ENCODE measurements around the gene SZT2.

SZT2 gene

GRCh38 chr1:43426221-43426620 lies 36.5 kb downstream of the SZT2 start:
- DNase-seq: no peak

- DNase-seq: no peak
Measured at GRCh38 chr1:43427524-43427923, 37.8 kb downstream of the SZT2 start.

- DNase-seq: no peak
Measured at GRCh38 chr1:43427941-43428340, 38.2 kb downstream of the SZT2 start.

GRCh38 chr1:43430831-43431230 lies 41.1 kb downstream of the SZT2 start:
- no peak for DNase-seq

- DNase-seq: no peak
Measured at GRCh38 chr1:43431676-43432075, 42.0 kb downstream of the SZT2 start.

GRCh38 chr1:43432171-43432860 lies 42.6 kb downstream of the SZT2 start:
- no peak for DNase-seq

- DNase-seq: no peak
Measured at GRCh38 chr1:43432907-43433306, 43.2 kb downstream of the SZT2 start.

GRCh38 chr1:43434256-43434655 lies 44.6 kb downstream of the SZT2 start:
- DNase-seq: no peak

GRCh38 chr1:43435146-43436145 lies 45.7 kb downstream of the SZT2 start:
- peak; percentile 57 for DNase-seq

GRCh38 chr1:43436371-43436770 lies 46.7 kb downstream of the SZT2 start:
- DNase-seq: peak; percentile 26

- no peak for DNase-seq
Measured at GRCh38 chr1:43437031-43437973, 47.6 kb downstream of the SZT2 start.

- no peak for DNase-seq
Measured at GRCh38 chr1:43438006-43438405, 48.3 kb downstream of the SZT2 start.

- no peak for DNase-seq
Measured at GRCh38 chr1:43438576-43438952, 48.9 kb downstream of the SZT2 start.

- no peak for DNase-seq
Measured at GRCh38 chr1:43438953-43439581, 49.4 kb downstream of the SZT2 start.

- DNase-seq: no peak
Measured at GRCh38 chr1:43439781-43440180, 50.1 kb downstream of the SZT2 start.

- DNase-seq: no peak
Measured at GRCh38 chr1:43440358-43440757, 50.7 kb downstream of the SZT2 start.

- no peak for DNase-seq
Measured at GRCh38 chr1:43441166-43441893, 51.6 kb downstream of the SZT2 start.

- no peak for DNase-seq
Measured at GRCh38 chr1:43441894-43442637, 52.4 kb downstream of the SZT2 start.

- DNase-seq: no peak
Measured at GRCh38 chr1:43442756-43443155, 53.1 kb downstream of the SZT2 start.

GRCh38 chr1:43443197-43443946 lies 53.7 kb downstream of the SZT2 start:
- DNase-seq: no peak
